ENCODE measurements around the gene SHROOM3. TPM values are rescaled to one million over a fixed set of nuclear protein-coding genes. Genes with fewer than 3 reads are reported as not detected.
"Not testable (repeated sequence)": the region's sequence is repeated elsewhere in the genome, so short reads cannot be mapped to it uniquely, and the experiment has no call there.

SHROOM3 gene
- polyA plus RNA-seq, 1 donor from 2014 or later, result 2.7 TPM

DNA sequence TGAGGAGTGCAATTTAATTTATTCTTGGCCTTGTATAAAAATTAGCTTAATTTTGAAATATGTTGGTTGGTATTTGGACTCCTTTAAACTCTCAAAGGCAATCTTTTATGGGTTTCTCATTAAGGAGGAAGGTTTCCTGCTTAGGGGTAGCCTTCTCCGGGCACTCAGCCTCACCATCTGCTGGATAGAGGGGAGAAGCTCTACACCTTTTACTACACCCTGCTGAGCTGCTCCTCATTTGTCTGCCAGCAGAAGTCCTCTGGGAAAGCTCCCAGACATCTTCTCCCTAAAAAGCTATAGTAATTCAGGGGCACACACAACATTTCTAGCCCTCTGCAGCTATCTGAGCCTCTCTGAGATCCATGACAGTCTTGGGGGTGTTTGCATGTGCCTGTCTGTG, 283.8 kb downstream of the SHROOM3 start:
- no peak overlapping the region for H3K27ac ChIP-seq (ENCODE audit: low read length)
- no peak overlapping the region for H3K4me3 ChIP-seq (ENCODE audit: low read length)
- no peaks in the 10 kb centered on the region for H4K20me1 ChIP-seq (ENCODE audit: insufficient read depth)
- H3K9me2 ChIP-seq (ENCODE audit: insufficient read depth, low read length), result no peaks in the 10 kb centered on the region
- TF ChIP-seq MXI1 (conservative IDR thresholded peaks at IDR 0.05; ENCODE audit: poor library complexity, severe bottlenecking) (no peak), POLR2AphosphoS5 (IDR thresholded peaks at IDR 0.05) (no peak), TAF1 (IDR thresholded peaks at IDR 0.05; ENCODE audit: low read depth) (no peak), SMC3 (conservative IDR thresholded peaks at IDR 0.05; ENCODE audit: poor library complexity) (no peak), RAD21 (conservative IDR thresholded peaks at IDR 0.05) (no peak), EZH2 (IDR thresholded peaks at IDR 0.05; ENCODE audit: borderline replicate concordance, insufficient read depth, low read length, poor library complexity, severe bottlenecking) (no peak)
- TF ChIP-seq, protein P1, sequence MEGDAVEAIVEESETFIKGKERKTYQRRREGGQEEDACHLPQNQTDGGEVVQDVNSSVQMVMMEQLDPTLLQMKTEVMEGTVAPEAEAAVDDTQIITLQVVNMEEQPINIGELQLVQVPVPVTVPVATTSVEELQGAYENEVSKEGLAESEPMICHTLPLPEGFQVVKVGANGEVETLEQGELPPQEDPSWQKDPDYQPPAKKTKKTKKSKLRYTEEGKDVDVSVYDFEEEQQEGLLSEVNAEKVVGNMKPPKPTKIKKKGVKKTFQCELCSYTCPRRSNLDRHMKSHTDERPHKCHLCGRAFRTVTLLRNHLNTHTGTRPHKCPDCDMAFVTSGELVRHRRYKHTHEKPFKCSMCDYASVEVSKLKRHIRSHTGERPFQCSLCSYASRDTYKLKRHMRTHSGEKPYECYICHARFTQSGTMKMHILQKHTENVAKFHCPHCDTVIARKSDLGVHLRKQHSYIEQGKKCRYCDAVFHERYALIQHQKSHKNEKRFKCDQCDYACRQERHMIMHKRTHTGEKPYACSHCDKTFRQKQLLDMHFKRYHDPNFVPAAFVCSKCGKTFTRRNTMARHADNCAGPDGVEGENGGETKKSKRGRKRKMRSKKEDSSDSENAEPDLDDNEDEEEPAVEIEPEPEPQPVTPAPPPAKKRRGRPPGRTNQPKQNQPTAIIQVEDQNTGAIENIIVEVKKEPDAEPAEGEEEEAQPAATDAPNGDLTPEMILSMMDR (IDR thresholded peaks at IDR 0.05; ENCODE audit: poor library complexity, severe bottlenecking), result no peak
- TF ChIP-seq, protein P2, sequence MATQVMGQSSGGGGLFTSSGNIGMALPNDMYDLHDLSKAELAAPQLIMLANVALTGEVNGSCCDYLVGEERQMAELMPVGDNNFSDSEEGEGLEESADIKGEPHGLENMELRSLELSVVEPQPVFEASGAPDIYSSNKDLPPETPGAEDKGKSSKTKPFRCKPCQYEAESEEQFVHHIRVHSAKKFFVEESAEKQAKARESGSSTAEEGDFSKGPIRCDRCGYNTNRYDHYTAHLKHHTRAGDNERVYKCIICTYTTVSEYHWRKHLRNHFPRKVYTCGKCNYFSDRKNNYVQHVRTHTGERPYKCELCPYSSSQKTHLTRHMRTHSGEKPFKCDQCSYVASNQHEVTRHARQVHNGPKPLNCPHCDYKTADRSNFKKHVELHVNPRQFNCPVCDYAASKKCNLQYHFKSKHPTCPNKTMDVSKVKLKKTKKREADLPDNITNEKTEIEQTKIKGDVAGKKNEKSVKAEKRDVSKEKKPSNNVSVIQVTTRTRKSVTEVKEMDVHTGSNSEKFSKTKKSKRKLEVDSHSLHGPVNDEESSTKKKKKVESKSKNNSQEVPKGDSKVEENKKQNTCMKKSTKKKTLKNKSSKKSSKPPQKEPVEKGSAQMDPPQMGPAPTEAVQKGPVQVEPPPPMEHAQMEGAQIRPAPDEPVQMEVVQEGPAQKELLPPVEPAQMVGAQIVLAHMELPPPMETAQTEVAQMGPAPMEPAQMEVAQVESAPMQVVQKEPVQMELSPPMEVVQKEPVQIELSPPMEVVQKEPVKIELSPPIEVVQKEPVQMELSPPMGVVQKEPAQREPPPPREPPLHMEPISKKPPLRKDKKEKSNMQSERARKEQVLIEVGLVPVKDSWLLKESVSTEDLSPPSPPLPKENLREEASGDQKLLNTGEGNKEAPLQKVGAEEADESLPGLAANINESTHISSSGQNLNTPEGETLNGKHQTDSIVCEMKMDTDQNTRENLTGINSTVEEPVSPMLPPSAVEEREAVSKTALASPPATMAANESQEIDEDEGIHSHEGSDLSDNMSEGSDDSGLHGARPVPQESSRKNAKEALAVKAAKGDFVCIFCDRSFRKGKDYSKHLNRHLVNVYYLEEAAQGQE (IDR thresholded peaks at IDR 0.05; ENCODE audit: borderline replicate concordance), result no peak
- H3K4me2 ChIP-seq (ENCODE audit: low read length), result no peak overlapping the region
- H2AFZ ChIP-seq (ENCODE audit: low read depth, low read length), result no peak overlapping the region
- H3K36me3 ChIP-seq (ENCODE audit: insufficient read depth, low read length), result no peaks in the 10 kb centered on the region
- H3F3A ChIP-seq (ENCODE audit: insufficient read depth, low read length, poor library complexity, severe bottlenecking), result no peaks in the 10 kb centered on the region
- H3K9ac ChIP-seq (ENCODE audit: low read length), result no peak overlapping the region
- H3K27me3 ChIP-seq (ENCODE audit: insufficient read depth, low read depth, low read length), result no peaks in the 10 kb centered on the region
- H3K79me2 ChIP-seq (replicated peaks; ENCODE audit: insufficient read depth, low read length), result peaks cover 37% of the 10 kb centered on the region
- H3K9me3 ChIP-seq (ENCODE audit: low read length), result no peaks in the 10 kb centered on the region

DNA sequence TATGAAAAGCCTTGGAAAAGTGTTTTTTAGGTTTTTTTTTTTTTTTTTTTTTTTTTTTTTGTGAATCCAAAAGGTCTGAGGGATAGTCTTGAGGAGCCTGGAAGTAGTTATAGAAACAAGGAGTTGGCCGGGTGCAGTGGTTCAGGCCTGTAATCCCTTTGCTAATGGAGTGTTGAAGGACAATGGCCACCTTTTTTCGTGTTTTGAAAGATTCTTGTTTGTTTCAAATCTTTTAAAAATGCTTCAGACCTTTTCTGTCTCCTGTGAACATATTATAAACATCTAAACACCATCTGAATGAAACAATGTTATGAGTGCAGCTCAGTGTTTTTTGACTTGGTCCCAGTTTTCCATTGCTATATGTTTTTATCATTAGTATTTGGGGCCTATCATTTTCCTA, 285.1 kb downstream of the SHROOM3 start:
- no peaks in the 10 kb centered on the region for H3K36me3 ChIP-seq (ENCODE audit: insufficient read depth, low read length)
- no peaks in the 10 kb centered on the region for H3K27me3 ChIP-seq (ENCODE audit: insufficient read depth, low read depth, low read length)
- H3K9me2 ChIP-seq (ENCODE audit: insufficient read depth, low read length), result no peaks in the 10 kb centered on the region
- no peaks in the 10 kb centered on the region for H3K9me3 ChIP-seq (ENCODE audit: low read length)
- no peak overlapping the region for H3K27ac ChIP-seq (ENCODE audit: low read length)
- no peak overlapping the region for H2AFZ ChIP-seq (ENCODE audit: low read depth, low read length)
- H3K4me3 ChIP-seq (ENCODE audit: low read length), result no peak overlapping the region
- no peaks in the 10 kb centered on the region for H3F3A ChIP-seq (ENCODE audit: insufficient read depth, low read length, poor library complexity, severe bottlenecking)
- H4K20me1 ChIP-seq (ENCODE audit: insufficient read depth), result no peaks in the 10 kb centered on the region
- no peak for TF ChIP-seq SMC3 (conservative IDR thresholded peaks at IDR 0.05; ENCODE audit: poor library complexity)
- TF ChIP-seq EZH2 (IDR thresholded peaks at IDR 0.05; ENCODE audit: borderline replicate concordance, insufficient read depth, low read length, poor library complexity, severe bottlenecking), result no peak
- TF ChIP-seq TAF1 (IDR thresholded peaks at IDR 0.05; ENCODE audit: low read depth), result no peak
- TF ChIP-seq, protein P2 (IDR thresholded peaks at IDR 0.05; ENCODE audit: borderline replicate concordance), result no peak
- no peak for TF ChIP-seq RAD21 (conservative IDR thresholded peaks at IDR 0.05)
- no peak for TF ChIP-seq MXI1 (conservative IDR thresholded peaks at IDR 0.05; ENCODE audit: poor library complexity, severe bottlenecking)
- TF ChIP-seq, protein P1 (IDR thresholded peaks at IDR 0.05; ENCODE audit: poor library complexity, severe bottlenecking), result no peak
- no peak for TF ChIP-seq POLR2AphosphoS5 (IDR thresholded peaks at IDR 0.05)
- no peak for TF ChIP-seq EP300 (conservative IDR thresholded peaks at IDR 0.05; ENCODE audit: poor library complexity, severe bottlenecking)
- no peak overlapping the region for H3K4me2 ChIP-seq (ENCODE audit: low read length)
- H3K9ac ChIP-seq (ENCODE audit: low read length), result no peak overlapping the region
- H3K79me2 ChIP-seq (replicated peaks; ENCODE audit: insufficient read depth, low read length), result peaks cover 45% of the 10 kb centered on the region

DNA sequence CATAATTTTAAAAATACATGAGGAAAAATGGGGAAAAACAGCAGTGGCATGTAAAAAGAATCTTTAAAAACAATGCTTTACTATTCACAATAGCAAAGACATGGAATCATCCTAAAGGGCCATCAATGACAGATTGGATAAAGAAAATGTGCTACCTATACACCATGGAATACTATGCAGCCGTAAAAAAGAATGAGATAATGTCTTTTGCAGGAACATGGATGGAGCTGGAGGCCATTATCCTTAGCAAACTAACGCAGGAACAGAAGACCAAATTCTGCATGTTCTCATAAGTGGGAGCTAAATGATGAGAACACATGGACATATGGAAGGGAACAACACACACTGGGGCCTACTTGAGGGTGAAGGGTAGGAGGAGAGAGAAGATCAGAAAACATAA, 287.1 kb downstream of the SHROOM3 start:
- H3K4me3 ChIP-seq (ENCODE audit: low read length); H3K4me2 ChIP-seq (ENCODE audit: low read length); H3K27me3 ChIP-seq (ENCODE audit: insufficient read depth, low read depth, low read length); H3K9ac ChIP-seq (ENCODE audit: low read length); H4K20me1 ChIP-seq (ENCODE audit: insufficient read depth); H3F3A ChIP-seq (ENCODE audit: insufficient read depth, low read length, poor library complexity, severe bottlenecking); H3K27ac ChIP-seq (ENCODE audit: low read length); H2AFZ ChIP-seq (ENCODE audit: low read depth, low read length); H3K9me3 ChIP-seq (ENCODE audit: low read length); H3K36me3 ChIP-seq (ENCODE audit: insufficient read depth, low read length); H3K9me2 ChIP-seq (ENCODE audit: insufficient read depth, low read length): not testable (repeated sequence)
- peaks cover 47% of the 10 kb centered on the region for H3K79me2 ChIP-seq (replicated peaks; ENCODE audit: insufficient read depth, low read length)

Data from neural cell (in vitro differentiated cells).